HEK293T (cell line): ENCODE data around the gene ZBTB4.

Experiments used
- BHLHE40 ChIP-seq: fragments of 450-650 bp; IDR thresholded peaks from 2 replicates; pipeline ENCODE4 v1.6.1; 2016; ENCODE audit warnings: mild to moderate bottlenecking, moderate library complexity, borderline replicate concordance
- ELF4 ChIP-seq: fragments of 450-650 bp; IDR thresholded peaks from 2 replicates; pipeline ENCODE4 v1.6.1; 2017; ENCODE audit warnings: antibody characterized with exemption
- FOXA1 ChIP-seq: fragments of 450-650 bp; IDR thresholded peaks from 2 replicates; pipeline ENCODE4 v1.6.1; 2016; ENCODE audit warnings: mild to moderate bottlenecking
- FOXK2 ChIP-seq: fragments of 450-650 bp; IDR thresholded peaks from 2 replicates; pipeline ENCODE4 v1.6.1; 2016; ENCODE audit warnings: mild to moderate bottlenecking
- FOXM1 ChIP-seq: fragments of 450-650 bp; IDR thresholded peaks from 2 replicates; pipeline ENCODE4 v1.6.1; 2017; ENCODE audit warnings: mild to moderate bottlenecking, borderline replicate concordance
- HDGF ChIP-seq: fragments of 450-650 bp; IDR thresholded peaks from 2 replicates; pipeline ENCODE4 v1.6.1; 2017; ENCODE audit warnings: antibody characterized with exemption, borderline replicate concordance
- LEF1 ChIP-seq: fragments of 450-650 bp; IDR thresholded peaks from 2 replicates; pipeline ENCODE4 v1.6.1; 2017; ENCODE audit warnings: mild to moderate bottlenecking, borderline replicate concordance
- NFRKB ChIP-seq: fragments of 450-650 bp; IDR thresholded peaks from 2 replicates; pipeline ENCODE4 v1.6.1; 2016; ENCODE audit warnings: mild to moderate bottlenecking, moderate library complexity
- SP1 ChIP-seq: fragments of 450-650 bp; IDR thresholded peaks from 2 replicates; pipeline ENCODE4 v1.6.1; 2017
- SUZ12 ChIP-seq: fragments of 450-650 bp; IDR thresholded peaks from 2 replicates; pipeline ENCODE4 v1.6.1; 2016; ENCODE audit warnings: mild to moderate bottlenecking
- TARDBP ChIP-seq: fragments of 450-650 bp; IDR thresholded peaks from 2 replicates; pipeline ENCODE4 v1.6.1; 2016
- ZNF384 ChIP-seq: fragments of 450-650 bp; IDR thresholded peaks from 2 replicates; pipeline ENCODE4 v1.6.1; 2016
- TF ChIP-seq, protein P1 (sequence below): fragments of 450-650 bp; IDR thresholded peaks from 2 replicates; pipeline ENCODE4 v1.6.1; 2016

DNA sequence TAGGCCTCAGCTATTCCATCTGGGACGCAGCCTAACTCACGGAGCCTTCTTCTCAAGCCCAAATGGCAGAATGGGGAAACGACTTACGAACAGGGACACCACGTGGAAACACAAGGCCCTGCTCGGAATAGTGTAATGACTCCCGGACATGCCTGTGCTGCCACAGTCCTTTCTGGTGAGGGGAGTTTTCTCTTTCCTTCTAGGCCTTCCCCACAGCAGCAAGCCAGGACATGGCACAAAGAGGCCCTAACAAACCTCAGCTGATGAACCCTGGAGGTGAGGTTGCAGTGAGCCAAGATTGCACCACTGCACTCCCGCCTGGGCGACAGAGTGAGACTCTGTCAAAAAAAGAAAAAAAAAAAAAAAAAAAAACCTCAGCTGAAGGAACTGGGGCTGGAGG, 15.3 kb downstream of the ZBTB4 start:
- no peak for TF ChIP-seq SUZ12
- no peak for TF ChIP-seq BHLHE40
- no peak for TF ChIP-seq HDGF
- no peak for TF ChIP-seq FOXM1
- no peak for TF ChIP-seq NFRKB
- TF ChIP-seq, protein P1, sequence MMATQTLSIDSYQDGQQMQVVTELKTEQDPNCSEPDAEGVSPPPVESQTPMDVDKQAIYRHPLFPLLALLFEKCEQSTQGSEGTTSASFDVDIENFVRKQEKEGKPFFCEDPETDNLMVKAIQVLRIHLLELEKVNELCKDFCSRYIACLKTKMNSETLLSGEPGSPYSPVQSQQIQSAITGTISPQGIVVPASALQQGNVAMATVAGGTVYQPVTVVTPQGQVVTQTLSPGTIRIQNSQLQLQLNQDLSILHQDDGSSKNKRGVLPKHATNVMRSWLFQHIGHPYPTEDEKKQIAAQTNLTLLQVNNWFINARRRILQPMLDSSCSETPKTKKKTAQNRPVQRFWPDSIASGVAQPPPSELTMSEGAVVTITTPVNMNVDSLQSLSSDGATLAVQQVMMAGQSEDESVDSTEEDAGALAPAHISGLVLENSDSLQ, result no peak
- no peak for TF ChIP-seq FOXA1
- no peak for TF ChIP-seq TARDBP
- no peak for TF ChIP-seq SP1
- TF ChIP-seq FOXK2, result no peak
- no peak for TF ChIP-seq ZNF384
- TF ChIP-seq ELF4, result no peak
- TF ChIP-seq LEF1, result no peak
